OCI-LY3 (cell line): ENCODE results near the gene BANP.

Experiments
- H2AFZ ChIP-seq: fragments of 200-600, 300-600 bp; shearing (Covaris generic); 2 replicates; pipeline ENCODE4 v1.6.0; 2014; ENCODE audit warnings: antibody characterized with exemption, low read depth, low read length
- H3K27ac ChIP-seq: fragments of 200-600, 300-600 bp; sonication (generic); 2 replicates; pipeline ENCODE4 v1.5.1; 2014; ENCODE audit warnings: mild to moderate bottlenecking, low read length, moderate library complexity, mixed read lengths
- H3K27me3 ChIP-seq: fragments of 200-600, 300-600 bp; sonication (generic); 2 replicates; pipeline ENCODE4 v1.6.1; 2014; ENCODE audit warnings: low read depth, low read length, mixed read lengths
- H3K36me3 ChIP-seq: fragments of 200-600, 300-600 bp; sonication (generic); replicated peaks from 2 replicates; pipeline ENCODE3; 2014; ENCODE audit warnings: low read depth, low read length, mixed read lengths
- H3K4me1 ChIP-seq: fragments of 300-600, 200-600 bp; sonication (generic); 2 replicates; pipeline ENCODE4 v1.6.1; 2014; ENCODE audit warnings: low read length, mixed read lengths
- H3K4me2 ChIP-seq: fragments of 200-600, 300-600 bp; sonication (generic); 2 replicates; pipeline ENCODE4 v1.6.1; 2014; ENCODE audit warnings: low read length, mixed read lengths
- H3K4me3 ChIP-seq: fragments of 300-600, 200-600 bp; sonication (generic); 2 replicates; pipeline ENCODE4 v1.5.1; 2014; ENCODE audit warnings: antibody characterized with exemption, mild to moderate bottlenecking, low read length, moderate library complexity
- H3K79me2 ChIP-seq: fragments of 300-600, 200-600 bp; shearing (Covaris generic); 2 replicates; pipeline ENCODE4 v1.6.1; 2014; ENCODE audit warnings: mild to moderate bottlenecking, low read length, mixed read lengths
- H3K9ac ChIP-seq: fragments of 300-600, 200-600 bp; shearing (Covaris generic); 2 replicates; pipeline ENCODE4 v1.6.0; 2014; ENCODE audit warnings: mild to moderate bottlenecking, low read length, moderate library complexity
- H3K9me3 ChIP-seq: fragments of 200-600, 300-600 bp; shearing (Covaris generic); 2 replicates; pipeline ENCODE4 v1.6.1; 2014; ENCODE audit warnings: low read length, mixed read lengths; ENCODE audit not compliant: insufficient read depth
- H4K20me1 ChIP-seq: fragments of 200-600, 300-600 bp; sonication (generic); 2 replicates; pipeline ENCODE4 v1.6.1; 2016; ENCODE audit warnings: low read length, mixed read lengths; ENCODE audit not compliant: insufficient read depth
- CTCF ChIP-seq: fragments of 200-600, 300-600 bp; sonication (generic); IDR thresholded peaks from 2 replicates; pipeline ENCODE4 v1.5.1; 2014; ENCODE audit warnings: antibody characterized with exemption, low read length, low read depth
- EZH2phosphoT487 ChIP-seq: fragments of 200-600 bp; shearing (Covaris generic); IDR thresholded peaks from 2 replicates; pipeline ENCODE4 v1.6.1; 2018; ENCODE audit warnings: antibody characterized with exemption, mixed run types, low read depth

Gene BANP

GRCh38 chr16:88045820-88046303, 94.6 kb downstream of the BANP start:
- TF ChIP-seq EZH2phosphoT487 (no peak), CTCF (no peak)
- Histone ChIP-seq H3K36me3 (peaks cover 6% of the 10 kb centered on the region), H3K4me3 (peak overlapping the region; percentile 63), H3K9ac (peak overlapping the region; percentile 42), H2AFZ (no peak overlapping the region), H4K20me1 (no peaks in the 10 kb centered on the region), H3K79me2 (no peaks in the 10 kb centered on the region), H3K27me3 (no peaks in the 10 kb centered on the region), H3K27ac (peak overlapping the region; percentile 84), H3K9me3 (no peaks in the 10 kb centered on the region), H3K4me2 (peak overlapping the region; percentile 88), H3K4me1 (peaks cover 44% of the 10 kb centered on the region)

DNA sequence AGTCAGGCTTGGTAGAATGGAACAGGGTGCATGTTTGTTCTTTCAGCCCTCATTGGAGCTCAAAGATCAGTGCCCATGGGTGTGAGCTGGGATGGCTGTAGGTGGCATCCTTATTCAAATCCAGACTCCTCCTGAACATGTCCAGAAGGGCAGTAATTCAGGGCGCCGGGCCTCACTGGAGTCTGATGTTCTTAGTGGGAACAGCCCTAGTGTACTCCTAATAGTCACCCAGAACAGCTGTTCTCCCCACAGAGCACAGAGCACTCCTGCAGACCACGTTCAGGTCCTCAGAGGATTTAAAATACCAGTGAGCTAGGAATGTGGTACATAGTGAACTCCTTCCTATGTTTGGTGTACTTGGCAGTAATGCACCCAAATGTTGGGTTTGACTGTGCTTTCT, 96.2 kb downstream of the BANP start:
- no peak overlapping the region for H3K4me2 ChIP-seq
- TF ChIP-seq CTCF, result no peak
- TF ChIP-seq EZH2phosphoT487, result no peak
- no peak overlapping the region for H3K9ac ChIP-seq
- no peaks in the 10 kb centered on the region for H3K9me3 ChIP-seq
- no peak overlapping the region for H3K27ac ChIP-seq
- no peaks in the 10 kb centered on the region for H4K20me1 ChIP-seq
- H3K4me3 ChIP-seq, result no peak overlapping the region
- no peak overlapping the region for H2AFZ ChIP-seq
- peaks cover 12% of the 10 kb centered on the region for H3K36me3 ChIP-seq
- H3K4me1 ChIP-seq, result peaks cover 39% of the 10 kb centered on the region
- no peaks in the 10 kb centered on the region for H3K79me2 ChIP-seq
- no peaks in the 10 kb centered on the region for H3K27me3 ChIP-seq

- Histone ChIP-seq H3K79me2 (no peaks in the 10 kb centered on the region), H3K9me3 (no peaks in the 10 kb centered on the region), H4K20me1 (no peaks in the 10 kb centered on the region), H3K4me2 (no peak overlapping the region), H3K27me3 (no peaks in the 10 kb centered on the region), H3K9ac (no peak overlapping the region), H3K4me1 (peaks cover 29% of the 10 kb centered on the region), H3K36me3 (peaks cover 17% of the 10 kb centered on the region), H3K4me3 (no peak overlapping the region), H3K27ac (no peak overlapping the region), H2AFZ (no peak overlapping the region)
- TF ChIP-seq EZH2phosphoT487 (no peak), CTCF (no peak)
Measured at GRCh38 chr16:88048985-88049384, 97.8 kb downstream of the BANP start.

- peaks cover 23% of the 10 kb centered on the region for H3K4me1 ChIP-seq
- no peak overlapping the region for H2AFZ ChIP-seq
- H3K9me3 ChIP-seq, result no peaks in the 10 kb centered on the region
- peaks cover 17% of the 10 kb centered on the region for H3K36me3 ChIP-seq
- H3K4me3 ChIP-seq, result no peak overlapping the region
- H3K4me2 ChIP-seq, result no peak overlapping the region
- no peak for TF ChIP-seq CTCF
- TF ChIP-seq EZH2phosphoT487, result no peak
- H3K27me3 ChIP-seq, result no peaks in the 10 kb centered on the region
- H4K20me1 ChIP-seq, result no peaks in the 10 kb centered on the region
- no peaks in the 10 kb centered on the region for H3K79me2 ChIP-seq
- no peak overlapping the region for H3K27ac ChIP-seq
- H3K9ac ChIP-seq, result no peak overlapping the region
Measured at GRCh38 chr16:88049561-88050545, 98.6 kb downstream of the BANP start.
